ENCODE data around the gene PGLYRP4.

PGLYRP4 gene

GRCh38 chr1:153395136-153395685 is 46.6 kb upstream of the PGLYRP4 start:
- Histone ChIP-seq H3K36me3 (ENCODE audit: control insufficient read depth, insufficient read depth, low read length) (no peaks in the 10 kb centered on the region), H3K27me3 (replicated peaks; ENCODE audit: control insufficient read depth, insufficient read depth, low read length) (peaks cover 5% of the 10 kb centered on the region), H3K4me3 (replicated peaks; ENCODE audit: low read depth, low read length) (no peak overlapping the region)
- DNase-seq (ENCODE audit: extremely low read depth, insufficient read length) = no peak
- TF ChIP-seq CTCF (IDR thresholded peaks at IDR 0.05; ENCODE audit: insufficient read depth, low read length, poor library complexity, severe bottlenecking) = no peak

DNA sequence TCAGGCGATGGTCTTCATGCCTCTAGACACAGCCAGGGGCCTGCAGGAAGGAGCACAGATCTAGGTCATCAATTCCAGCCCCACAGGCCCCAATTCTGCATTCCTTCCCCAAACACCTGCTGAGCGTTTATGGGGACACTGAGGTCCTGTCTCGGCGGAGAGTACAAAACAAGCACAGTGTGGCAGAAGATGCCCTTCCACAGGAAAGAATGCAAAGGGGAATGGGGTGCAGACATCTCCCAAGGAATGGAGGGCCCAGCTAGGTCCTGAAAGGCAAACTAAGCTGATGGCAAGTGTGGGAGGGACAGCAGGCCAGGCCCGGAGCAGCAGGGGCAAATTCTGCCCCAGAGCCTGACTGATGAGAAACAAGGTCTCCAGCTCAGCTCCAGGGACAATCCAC is 45.8 kb upstream of the PGLYRP4 start:
- DNase-seq (ENCODE audit: extremely low read depth, insufficient read length) = no peak
- Histone ChIP-seq H3K27me3 (replicated peaks; ENCODE audit: control insufficient read depth, insufficient read depth, low read length) (peaks cover 4% of the 10 kb centered on the region), H3K36me3 (ENCODE audit: control insufficient read depth, insufficient read depth, low read length) (no peaks in the 10 kb centered on the region), H3K4me3 (replicated peaks; ENCODE audit: low read depth, low read length) (no peak overlapping the region)
- no peak for TF ChIP-seq CTCF (IDR thresholded peaks at IDR 0.05; ENCODE audit: insufficient read depth, low read length, poor library complexity, severe bottlenecking)

GRCh38 chr1:153393926-153394325 is 45.3 kb upstream of the PGLYRP4 start:
- TF ChIP-seq CTCF (IDR thresholded peaks at IDR 0.05; ENCODE audit: insufficient read depth, low read length, poor library complexity, severe bottlenecking) = no peak
- DNase-seq (ENCODE audit: extremely low read depth, insufficient read length) = no peak
- Histone ChIP-seq H3K27me3 (replicated peaks; ENCODE audit: control insufficient read depth, insufficient read depth, low read length) (peaks cover 3% of the 10 kb centered on the region), H3K36me3 (ENCODE audit: control insufficient read depth, insufficient read depth, low read length) (no peaks in the 10 kb centered on the region), H3K4me3 (replicated peaks; ENCODE audit: low read depth, low read length) (no peak overlapping the region)

GRCh38 chr1:153392822-153393221 is 44.2 kb upstream of the PGLYRP4 start:
- Histone ChIP-seq H3K4me3 (replicated peaks; ENCODE audit: low read depth, low read length) (no peak overlapping the region), H3K27me3 (replicated peaks; ENCODE audit: control insufficient read depth, insufficient read depth, low read length) (peaks cover 3% of the 10 kb centered on the region), H3K36me3 (ENCODE audit: control insufficient read depth, insufficient read depth, low read length) (no peaks in the 10 kb centered on the region)
- no peak for DNase-seq (ENCODE audit: extremely low read depth, insufficient read length)
- no peak for TF ChIP-seq CTCF (IDR thresholded peaks at IDR 0.05; ENCODE audit: insufficient read depth, low read length, poor library complexity, severe bottlenecking)

DNA sequence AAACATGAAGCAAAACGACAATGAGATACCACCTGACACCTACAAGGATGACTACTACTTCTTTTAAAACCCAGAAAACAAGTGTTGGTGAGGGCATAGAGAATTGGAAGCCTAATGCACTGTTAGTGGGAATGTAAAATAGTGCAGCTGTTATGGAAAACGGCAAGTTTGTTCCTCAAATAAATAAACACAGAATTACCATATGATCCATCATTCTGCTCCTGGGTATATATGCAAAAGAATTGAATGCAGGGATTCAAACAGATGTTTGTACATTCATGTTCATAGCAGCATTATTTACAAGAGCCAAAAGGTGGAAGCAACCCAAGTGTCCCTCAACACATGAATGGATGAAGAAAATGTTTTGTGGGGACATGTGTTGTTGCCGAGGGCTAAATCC is 43.6 kb upstream of the PGLYRP4 start:
- H3K36me3 ChIP-seq (ENCODE audit: control insufficient read depth, insufficient read depth, low read length) = no peaks in the 10 kb centered on the region
- TF ChIP-seq CTCF (IDR thresholded peaks at IDR 0.05; ENCODE audit: insufficient read depth, low read length, poor library complexity, severe bottlenecking) = no peak
- no peak overlapping the region for H3K4me3 ChIP-seq (replicated peaks; ENCODE audit: low read depth, low read length)
- H3K27me3 ChIP-seq (replicated peaks; ENCODE audit: control insufficient read depth, insufficient read depth, low read length) = peaks cover 3% of the 10 kb centered on the region
- DNase-seq (ENCODE audit: extremely low read depth, insufficient read length) = no peak

Data from GM06990 (cell line).